Osteoblast (primary cell): ENCODE data around the gene PLEKHA7. TPM values are rescaled to one million over a fixed set of nuclear protein-coding genes. Genes with fewer than 3 reads are reported as not detected.

ENCODE experiments used
- DNase-seq: peaks from one replicate; pipeline ENCODE4 v3.0.0; 2011; ENCODE audit warnings: low spot score, mixed read lengths; ENCODE audit not compliant: insufficient read length; ENCODE audit errors: missing footprints
- H2AFZ ChIP-seq: 2 replicates; pipeline ENCODE4 v1.6.0; 2011; ENCODE audit warnings: mild to moderate bottlenecking, low read length
- H3K27ac ChIP-seq: 2 replicates; pipeline ENCODE4 v1.5.1; 2011; ENCODE audit warnings: mild to moderate bottlenecking, low read depth, low read length, moderate library complexity
- H3K27me3 ChIP-seq: 2 replicates; pipeline ENCODE4 v1.6.0; 2012; ENCODE audit warnings: mild to moderate bottlenecking, control low read depth, inconsistent platforms, low read length, moderate library complexity; ENCODE audit not compliant: insufficient read depth
- H3K36me3 ChIP-seq: 2 replicates; pipeline ENCODE4 v1.5.1; 2011; ENCODE audit warnings: mild to moderate bottlenecking, low read length, control low read depth, moderate library complexity; ENCODE audit not compliant: insufficient read depth
- H3K4me1 ChIP-seq: 2 replicates; pipeline ENCODE4 v1.5.1; 2011; ENCODE audit warnings: mild to moderate bottlenecking, low read length, control low read depth, moderate library complexity; ENCODE audit not compliant: insufficient read depth
- H3K4me2 ChIP-seq: 2 replicates; pipeline ENCODE4 v1.6.0; 2011; ENCODE audit warnings: mild to moderate bottlenecking, low read length; ENCODE audit not compliant: insufficient read depth
- H3K4me3 ChIP-seq: fragments of 200-600 bp; sonication (generic); 3 replicates; pipeline ENCODE4 v1.5.1; 2012; ENCODE audit warnings: mild to moderate bottlenecking, low read length, inconsistent platforms; ENCODE audit not compliant: insufficient read depth
- H3K79me2 ChIP-seq: 2 replicates; pipeline ENCODE4 v1.6.0; 2012; ENCODE audit warnings: mild to moderate bottlenecking, low read length, control low read depth, inconsistent platforms; ENCODE audit not compliant: insufficient read depth
- H3K9me3 ChIP-seq: 2 replicates; pipeline ENCODE4 v1.5.1; 2011; ENCODE audit warnings: low read depth, low read length, control low read depth
- H4K20me1 ChIP-seq: 2 replicates; pipeline ENCODE4 v1.6.0; 2012; ENCODE audit warnings: mild to moderate bottlenecking, low read length, control low read depth; ENCODE audit not compliant: insufficient read depth
- total RNA-seq: library from RNA; depleted of rRNA; stranded (reverse); fragments of >200 nt; gene quantifications from 2 replicates; pipeline ENCODE4 v1.2.3, GENCODE V29; 2012
- TF ChIP-seq, protein P1 (sequence below): IDR thresholded peaks from 2 replicates; pipeline ENCODE4 v1.5.1; 2011; ENCODE audit warnings: mild to moderate bottlenecking, low read depth, low read length, moderate library complexity; ENCODE audit errors: extremely low read depth

Gene PLEKHA7
- total RNA-seq, 1 donor = 1.1 TPM

DNA sequence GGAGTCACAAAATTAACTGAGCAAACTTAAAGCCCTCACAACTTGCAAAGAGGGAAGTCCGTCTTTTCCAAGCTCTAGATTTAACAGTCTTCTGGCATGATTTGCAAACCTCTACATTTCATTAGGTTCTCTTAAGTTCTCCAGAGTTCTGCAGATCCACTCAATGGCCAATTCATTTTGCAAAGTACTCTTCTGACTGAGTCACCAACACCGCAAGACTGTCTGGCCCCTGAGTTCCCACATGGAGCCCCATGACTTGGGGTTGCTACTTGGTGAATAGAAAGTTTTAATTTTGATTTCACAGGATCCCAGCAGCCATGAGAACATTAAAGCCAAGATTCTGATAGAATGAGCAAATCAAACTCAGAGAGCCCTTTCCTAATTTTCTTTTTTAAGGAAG, 134.5 kb downstream of the PLEKHA7 start:
- no peaks in the 10 kb centered on the region for H3K79me2 ChIP-seq
- peaks cover 4% of the 10 kb centered on the region for H3K27me3 ChIP-seq
- DNase-seq = no peak
- no peaks in the 10 kb centered on the region for H4K20me1 ChIP-seq
- H3K9me3 ChIP-seq = no peaks in the 10 kb centered on the region
- H3K4me1 ChIP-seq = peaks cover 8% of the 10 kb centered on the region
- H2AFZ ChIP-seq = no peak overlapping the region
- H3K36me3 ChIP-seq = no peaks in the 10 kb centered on the region
- H3K4me2 ChIP-seq = no peak overlapping the region
- no peak overlapping the region for H3K27ac ChIP-seq
- H3K4me3 ChIP-seq = no peak overlapping the region
- TF ChIP-seq, protein P1, sequence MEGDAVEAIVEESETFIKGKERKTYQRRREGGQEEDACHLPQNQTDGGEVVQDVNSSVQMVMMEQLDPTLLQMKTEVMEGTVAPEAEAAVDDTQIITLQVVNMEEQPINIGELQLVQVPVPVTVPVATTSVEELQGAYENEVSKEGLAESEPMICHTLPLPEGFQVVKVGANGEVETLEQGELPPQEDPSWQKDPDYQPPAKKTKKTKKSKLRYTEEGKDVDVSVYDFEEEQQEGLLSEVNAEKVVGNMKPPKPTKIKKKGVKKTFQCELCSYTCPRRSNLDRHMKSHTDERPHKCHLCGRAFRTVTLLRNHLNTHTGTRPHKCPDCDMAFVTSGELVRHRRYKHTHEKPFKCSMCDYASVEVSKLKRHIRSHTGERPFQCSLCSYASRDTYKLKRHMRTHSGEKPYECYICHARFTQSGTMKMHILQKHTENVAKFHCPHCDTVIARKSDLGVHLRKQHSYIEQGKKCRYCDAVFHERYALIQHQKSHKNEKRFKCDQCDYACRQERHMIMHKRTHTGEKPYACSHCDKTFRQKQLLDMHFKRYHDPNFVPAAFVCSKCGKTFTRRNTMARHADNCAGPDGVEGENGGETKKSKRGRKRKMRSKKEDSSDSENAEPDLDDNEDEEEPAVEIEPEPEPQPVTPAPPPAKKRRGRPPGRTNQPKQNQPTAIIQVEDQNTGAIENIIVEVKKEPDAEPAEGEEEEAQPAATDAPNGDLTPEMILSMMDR = no peak

DNA sequence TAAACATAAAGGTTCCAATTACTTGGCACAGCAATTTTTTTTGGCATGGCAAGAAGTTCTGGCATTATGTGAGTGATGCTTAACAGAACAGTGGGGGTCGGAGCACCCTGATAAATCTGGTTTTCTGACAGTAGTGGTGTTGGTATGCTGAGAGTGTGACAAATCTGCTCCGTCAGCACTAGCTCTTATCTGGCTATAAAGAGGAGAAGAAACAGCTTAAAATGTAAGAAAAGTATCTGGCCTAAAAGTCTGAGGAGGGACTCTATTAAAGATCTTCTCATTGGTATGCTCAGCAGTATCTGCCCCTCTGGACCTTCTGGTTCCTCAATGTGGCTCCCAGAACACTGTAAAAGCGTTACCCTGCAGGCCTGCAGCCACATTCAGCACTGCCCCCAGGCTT, 137.4 kb downstream of the PLEKHA7 start:
- H3K4me3 ChIP-seq = no peak overlapping the region
- no peak for DNase-seq
- TF ChIP-seq, protein P1 = no peak
- H3K4me2 ChIP-seq = no peak overlapping the region
- H3K27ac ChIP-seq = no peak overlapping the region
- no peak overlapping the region for H2AFZ ChIP-seq
- H3K4me1 ChIP-seq = peaks cover 9% of the 10 kb centered on the region
- H3K9me3 ChIP-seq = no peaks in the 10 kb centered on the region
- H3K36me3 ChIP-seq = no peaks in the 10 kb centered on the region
- no peaks in the 10 kb centered on the region for H3K79me2 ChIP-seq
- H3K27me3 ChIP-seq = peaks cover 4% of the 10 kb centered on the region
- H4K20me1 ChIP-seq = no peaks in the 10 kb centered on the region

DNA sequence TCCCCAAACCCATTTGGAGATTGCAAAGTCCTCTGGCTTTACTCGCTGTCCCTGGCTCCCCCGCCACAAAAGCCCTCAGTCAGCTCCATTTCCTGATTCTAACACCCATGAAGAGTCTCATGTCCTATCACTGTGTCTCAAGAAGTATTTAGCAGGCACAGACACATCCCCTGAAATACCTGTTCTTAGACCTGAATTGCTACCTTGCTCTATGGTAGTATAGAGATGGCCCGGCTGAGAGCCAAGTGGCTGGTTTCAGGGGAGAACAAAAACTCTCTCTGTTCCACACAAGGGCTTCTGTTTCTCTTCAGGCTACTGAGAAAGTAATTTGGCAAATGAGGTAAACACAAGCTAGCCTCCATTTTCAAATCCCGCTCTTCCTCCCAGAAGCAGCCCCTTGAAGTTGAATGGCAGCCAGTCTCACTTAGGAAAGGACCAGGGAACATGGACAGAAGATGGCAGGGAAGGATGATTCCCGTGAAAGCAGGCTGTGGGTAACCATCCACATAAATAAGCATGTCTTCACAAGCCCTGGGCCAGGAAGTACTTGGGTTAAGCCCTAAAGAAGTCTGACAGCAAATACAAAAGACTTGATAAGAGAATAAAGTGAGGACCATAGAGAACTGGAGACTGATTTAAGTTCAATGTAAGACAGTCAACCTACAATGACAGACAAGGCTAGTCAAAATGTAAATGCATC, 138.0 kb downstream of the PLEKHA7 start:
- Histone ChIP-seq H3K36me3 (no peaks in the 10 kb centered on the region), H2AFZ (no peak overlapping the region), H4K20me1 (no peaks in the 10 kb centered on the region), H3K27me3 (peaks cover 4% of the 10 kb centered on the region), H3K79me2 (no peaks in the 10 kb centered on the region), H3K4me2 (no peak overlapping the region), H3K27ac (no peak overlapping the region), H3K4me3 (no peak overlapping the region), H3K9me3 (no peaks in the 10 kb centered on the region), H3K4me1 (peaks cover 10% of the 10 kb centered on the region)
- TF ChIP-seq, protein P1 = no peak
- DNase-seq = no peak

DNA sequence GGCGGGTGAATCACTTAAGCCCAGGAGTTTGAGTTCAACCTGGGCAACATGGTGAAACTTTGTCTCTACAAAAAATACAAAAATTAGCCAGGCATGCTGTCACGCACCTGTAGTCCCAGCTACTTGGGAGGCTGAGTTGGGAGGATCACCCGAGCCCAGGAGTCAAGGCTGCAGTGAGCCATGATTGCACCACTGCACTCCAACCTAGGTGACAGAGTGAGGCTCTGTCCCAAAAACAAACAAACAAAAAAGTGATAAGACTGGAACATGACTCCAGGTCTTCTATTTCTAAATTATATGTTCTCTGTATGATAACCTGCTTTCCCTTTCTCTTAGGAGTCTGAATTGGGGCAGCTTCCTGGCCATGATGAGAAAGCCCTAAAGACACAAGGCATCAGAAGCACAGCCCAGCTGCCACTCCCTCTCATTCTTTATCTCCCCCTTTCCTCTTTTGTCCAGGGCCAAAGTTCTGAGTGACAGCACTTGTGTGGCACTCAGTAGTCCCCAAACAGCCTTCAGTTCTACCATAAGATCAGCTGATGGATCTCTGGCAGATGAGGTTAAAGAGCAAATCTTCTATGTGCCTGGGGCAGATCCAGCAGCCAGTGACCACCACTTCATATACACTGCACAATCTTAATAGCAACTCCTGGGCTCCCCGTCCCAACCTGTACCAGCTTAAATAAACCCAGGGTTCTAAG, 139.8 kb downstream of the PLEKHA7 start:
- Histone ChIP-seq H3K27ac (no peak overlapping the region), H3K27me3 (peaks cover 4% of the 10 kb centered on the region), H4K20me1 (no peaks in the 10 kb centered on the region), H3K4me3 (no peak overlapping the region), H3K4me1 (peaks cover 7% of the 10 kb centered on the region), H3K36me3 (no peaks in the 10 kb centered on the region), H3K4me2 (no peak overlapping the region), H3K9me3 (no peaks in the 10 kb centered on the region), H2AFZ (no peak overlapping the region), H3K79me2 (no peaks in the 10 kb centered on the region)
- TF ChIP-seq, protein P1 = no peak
- DNase-seq = no peak
